ENCODE data around the gene ENTPD8. TPM values are rescaled to one million over a fixed set of nuclear protein-coding genes. Genes with fewer than 3 reads are reported as not detected.

ENTPD8 gene
- total RNA-seq, result not detected
- not detected for polyA plus RNA-seq

- intact Hi-C loops (cut with micrococcal nuclease), result no loop called here
- POLR2A ChIA-PET (ENCODE audit: partially characterized antibody), result interaction anchor here (0.6 to 1.1 kb wide), 3 partner anchors 16 to 122 kb away, joined by 3 read pairs; partner anchors contain the start of gene EXD3
- Mint-ChIP-seq H3K4me1 (peaks cover 5 to 14% (median 11%) of the 10 kb centered on the region in 4 donors), H3K27me3 (peaks cover 2 to 4% of the 10 kb centered on the region in 2 donors), H3K27ac (peak within 1 kb of the TSS in 1 of 7 donors; percentile 34), H3K36me3 (no peaks in the 10 kb centered on the region), H3K9me3 (peaks cover 0 to 6% (median under 1%) of the 10 kb centered on the region in 8 donors), H3K4me3 (peak within 1 kb of the TSS; percentile 22 to 80 (median 73))
- Histone ChIP-seq H3K4me3 (ENCODE audit: low read length in 2 of 2) (no peak within 1 kb of the TSS), H3K4me1 (ENCODE audit: insufficient read depth, low read length) (peaks cover 13% of the 10 kb centered on the region), H3K9me3 (ENCODE audit: control insufficient read depth in 1 of 2, low read length in 2 of 2) (no peaks in the 10 kb centered on the region), H3K36me3 (ENCODE audit: insufficient read depth, low read length) (no peaks in the 10 kb centered on the region), H3K27ac (ENCODE audit: low read depth, low read length) (no peak within 1 kb of the TSS), H3K27me3 (ENCODE audit: insufficient read depth, low read length) (no peaks in the 10 kb centered on the region)
- CTCF ChIA-PET (ENCODE audit: partially characterized antibody), result no interaction called here
- peak in 1 of 5 donors; percentile 46 for DNase-seq
These were observed at the start of gene ENTPD8 for GRCh38 chr9:137441289-137441934. TSS of gene ENTPD8 (minus strand) at chr9:137441357. CDS start at chr9:137438285, 3,072 bp downstream.

- Histone ChIP-seq H3K4me3 (ENCODE audit: low read length in 2 of 2) (no peak overlapping the region), H3K27ac (ENCODE audit: low read depth, low read length) (no peak overlapping the region), H3K4me1 (ENCODE audit: insufficient read depth, low read length) (no peaks in the 10 kb centered on the region), H3K36me3 (ENCODE audit: insufficient read depth, low read length) (no peaks in the 10 kb centered on the region), H3K27me3 (ENCODE audit: insufficient read depth, low read length) (no peaks in the 10 kb centered on the region), H3K9me3 (ENCODE audit: control insufficient read depth in 1 of 2, low read length in 2 of 2) (no peaks in the 10 kb centered on the region)
- Mint-ChIP-seq H3K4me3 (no peak overlapping the region), H3K9me3 (no peaks in the 10 kb centered on the region), H3K4me1 (peaks cover 0 to 7% (median 5%) of the 10 kb centered on the region in 4 donors), H3K27me3 (no peaks in the 10 kb centered on the region), H3K27ac (peak overlapping the region in 3 of 7 donors; percentile 19 to 41 (median 25)), H3K36me3 (no peaks in the 10 kb centered on the region)
- POLR2A ChIA-PET (ENCODE audit: partially characterized antibody), result no interaction called here
- CTCF ChIA-PET (ENCODE audit: partially characterized antibody), result no interaction called here
- DNase-seq, result no peak
- intact Hi-C loops (cut with micrococcal nuclease), result no loop called here
These were observed 49.5 kb upstream of the ENTPD8 start for GRCh38 chr9:137490532-137491186.

GRCh38 chr9:137488906-137489305 lies 47.7 kb upstream of the ENTPD8 start:
- Histone ChIP-seq H3K4me3 (ENCODE audit: low read length in 2 of 2) (no peak overlapping the region), H3K27me3 (ENCODE audit: insufficient read depth, low read length) (no peaks in the 10 kb centered on the region), H3K9me3 (ENCODE audit: control insufficient read depth in 1 of 2, low read length in 2 of 2) (no peaks in the 10 kb centered on the region), H3K27ac (ENCODE audit: low read depth, low read length) (no peak overlapping the region), H3K4me1 (ENCODE audit: insufficient read depth, low read length) (no peaks in the 10 kb centered on the region), H3K36me3 (ENCODE audit: insufficient read depth, low read length) (no peaks in the 10 kb centered on the region)
- intact Hi-C loops (cut with micrococcal nuclease), result no loop called here
- Mint-ChIP-seq H3K27me3 (no peaks in the 10 kb centered on the region), H3K4me3 (no peak overlapping the region), H3K27ac (peak overlapping the region in 1 of 7 donors; percentile 11), H3K36me3 (no peaks in the 10 kb centered on the region), H3K4me1 (peaks cover 0 to 2% (median under 1%) of the 10 kb centered on the region in 4 donors), H3K9me3 (no peaks in the 10 kb centered on the region)
- ChIA-PET CTCF (ENCODE audit: partially characterized antibody) (no interaction called here), POLR2A (ENCODE audit: partially characterized antibody) (no interaction called here)
- DNase-seq, result no peak

- Histone ChIP-seq H3K4me3 (ENCODE audit: low read length in 2 of 2) (no peak overlapping the region), H3K9me3 (ENCODE audit: control insufficient read depth in 1 of 2, low read length in 2 of 2) (no peaks in the 10 kb centered on the region), H3K27me3 (ENCODE audit: insufficient read depth, low read length) (no peaks in the 10 kb centered on the region), H3K36me3 (ENCODE audit: insufficient read depth, low read length) (no peaks in the 10 kb centered on the region), H3K27ac (ENCODE audit: low read depth, low read length) (no peak overlapping the region), H3K4me1 (ENCODE audit: insufficient read depth, low read length) (no peaks in the 10 kb centered on the region)
- ChIA-PET POLR2A (ENCODE audit: partially characterized antibody) (no interaction called here), CTCF (ENCODE audit: partially characterized antibody) (no interaction called here)
- Mint-ChIP-seq H3K4me1 (peaks cover 0 to 2% (median under 1%) of the 10 kb centered on the region in 4 donors), H3K27me3 (no peaks in the 10 kb centered on the region), H3K4me3 (no peak overlapping the region), H3K9me3 (no peaks in the 10 kb centered on the region), H3K36me3 (no peaks in the 10 kb centered on the region), H3K27ac (no peak overlapping the region)
- intact Hi-C loops (cut with micrococcal nuclease), result no loop called here
- DNase-seq, result no peak
These were observed 47.1 kb upstream of the ENTPD8 start for GRCh38 chr9:137488327-137488653.

GRCh38 chr9:137487454-137488326 lies 46.5 kb upstream of the ENTPD8 start:
- Mint-ChIP-seq H3K4me3 (no peak overlapping the region), H3K4me1 (peaks cover 0 to 2% (median under 1%) of the 10 kb centered on the region in 4 donors), H3K9me3 (no peaks in the 10 kb centered on the region), H3K27me3 (no peaks in the 10 kb centered on the region), H3K27ac (peak overlapping the region in 1 of 7 donors; percentile 4), H3K36me3 (no peaks in the 10 kb centered on the region)
- no peaks in the 10 kb centered on the region for H3K4me1 ChIP-seq (ENCODE audit: insufficient read depth, low read length)
- H3K27ac ChIP-seq (ENCODE audit: low read depth, low read length), result no peak overlapping the region
- DNase-seq, result no peak
- H3K36me3 ChIP-seq (ENCODE audit: insufficient read depth, low read length), result no peaks in the 10 kb centered on the region
- H3K27me3 ChIP-seq (ENCODE audit: insufficient read depth, low read length), result no peaks in the 10 kb centered on the region
- no peaks in the 10 kb centered on the region for H3K9me3 ChIP-seq (ENCODE audit: control insufficient read depth in 1 of 2, low read length in 2 of 2)
- intact Hi-C loops (cut with micrococcal nuclease), result no loop called here
- ChIA-PET POLR2A (ENCODE audit: partially characterized antibody) (no interaction called here), CTCF (ENCODE audit: partially characterized antibody) (no interaction called here)
- H3K4me3 ChIP-seq (ENCODE audit: low read length in 2 of 2), result no peak overlapping the region

GRCh38 chr9:137486545-137487453 lies 45.6 kb upstream of the ENTPD8 start:
- DNase-seq, result no peak
- no peaks in the 10 kb centered on the region for H3K4me1 ChIP-seq (ENCODE audit: insufficient read depth, low read length)
- ChIA-PET POLR2A (ENCODE audit: partially characterized antibody) (no interaction called here), CTCF (ENCODE audit: partially characterized antibody) (no interaction called here)
- no peak overlapping the region for H3K4me3 ChIP-seq (ENCODE audit: low read length in 2 of 2)
- no peaks in the 10 kb centered on the region for H3K9me3 ChIP-seq (ENCODE audit: control insufficient read depth in 1 of 2, low read length in 2 of 2)
- H3K36me3 Mint-ChIP-seq, result no peaks in the 10 kb centered on the region
- no peak overlapping the region for H3K27ac ChIP-seq (ENCODE audit: low read depth, low read length)
- no peaks in the 10 kb centered on the region for H3K9me3 Mint-ChIP-seq
- H3K27me3 Mint-ChIP-seq, result no peaks in the 10 kb centered on the region
- H3K36me3 ChIP-seq (ENCODE audit: insufficient read depth, low read length), result no peaks in the 10 kb centered on the region
- H3K27me3 ChIP-seq (ENCODE audit: insufficient read depth, low read length), result no peaks in the 10 kb centered on the region
- no peak overlapping the region for H3K27ac Mint-ChIP-seq
- peaks cover 0 to 2% (median under 1%) of the 10 kb centered on the region in 4 donors for H3K4me1 Mint-ChIP-seq
- intact Hi-C loops (cut with micrococcal nuclease), result no loop called here
- H3K4me3 Mint-ChIP-seq, result no peak overlapping the region

Data from CD4-positive, alpha-beta memory T cell (primary cell).